Frontal cortex (tissue), 1 donor: ENCODE data around the gene ST6GALNAC2. TPM values are rescaled to one million over a fixed set of nuclear protein-coding genes. Genes with fewer than 3 reads are reported as not detected.

ENCODE experiments used
- small RNA-seq: library from RNA; depleted of rRNA; stranded (forward); fragments of <200 nt; gene quantifications from one replicate; pipeline ENCODE3, GENCODE V24; 2014
- total RNA-seq: library from RNA; depleted of rRNA; stranded (reverse); fragments of >200 nt; gene quantifications from one replicate; pipeline ENCODE4 v1.2.3, GENCODE V29; 2014

The ST6GALNAC2 gene
- total RNA-seq, 1 donor from 2014 or later: not detected

Small RNA genes lying within 50 kb of the gene (small RNA-seq; reads per million reads assigned to genes)
- gene AC015802.2 (not detected), gene SNORD1A (not detected), gene SNORD1B (272 reads per million, percentile 99 among the genes with 10 or more reads in this experiment)

Other genes starting within 250 kb of the ST6GALNAC2 start
- gene PRPSAP1, start 231.9 kb downstream of the ST6GALNAC2 start, total RNA-seq: 52.2 TPM
- 1.6 TPM for gene SPHK1, start 201.3 kb downstream of the ST6GALNAC2 start, total RNA-seq
- gene UBE2O, start 132.7 kb downstream of the ST6GALNAC2 start, total RNA-seq: 37.5 TPM
- gene AANAT, start 118.3 kb downstream of the ST6GALNAC2 start, total RNA-seq: not detected
- gene RHBDF2, start 84.4 kb downstream of the ST6GALNAC2 start, total RNA-seq: 1.6 TPM
- gene CYGB, start 48.2 kb downstream of the ST6GALNAC2 start, total RNA-seq: 3.3 TPM
- 2.4 TPM for gene PRCD, start 45.8 kb downstream of the ST6GALNAC2 start, total RNA-seq
- 0.82 TPM for gene ST6GALNAC1, start 57.9 kb upstream of the ST6GALNAC2 start, total RNA-seq
- gene MXRA7, start 125.1 kb upstream of the ST6GALNAC2 start, total RNA-seq: 45.7 TPM
- gene JMJD6, start 140.7 kb upstream of the ST6GALNAC2 start, total RNA-seq: 17.5 TPM
- gene METTL23, start 141.0 kb upstream of the ST6GALNAC2 start, total RNA-seq: 14.7 TPM
- 86.4 TPM for gene SRSF2, start 151.5 kb upstream of the ST6GALNAC2 start, total RNA-seq
- 73.0 TPM for gene MFSD11, start 152.3 kb upstream of the ST6GALNAC2 start, total RNA-seq